ENCODE measurements around the gene EPS8L3.

- TF ChIP-seq EZH2 (IDR thresholded peaks at IDR 0.05), result no peak
- no peak for TF ChIP-seq POLR2AphosphoS5 (IDR thresholded peaks at IDR 0.05; ENCODE audit: borderline replicate concordance, low read depth, low read length)
- TF ChIP-seq FOXP2 (optimal IDR thresholded peaks at IDR 0.05; ENCODE audit: control extremely low read depth, extremely low read length, insufficient read depth), result no peak
These were observed 45.0 kb upstream of the EPS8L3 start for GRCh38 chr1:109808703-109809102.

Measured in SK-N-MC (cell line).